ENCODE results near the gene ENTPD6.

DNA sequence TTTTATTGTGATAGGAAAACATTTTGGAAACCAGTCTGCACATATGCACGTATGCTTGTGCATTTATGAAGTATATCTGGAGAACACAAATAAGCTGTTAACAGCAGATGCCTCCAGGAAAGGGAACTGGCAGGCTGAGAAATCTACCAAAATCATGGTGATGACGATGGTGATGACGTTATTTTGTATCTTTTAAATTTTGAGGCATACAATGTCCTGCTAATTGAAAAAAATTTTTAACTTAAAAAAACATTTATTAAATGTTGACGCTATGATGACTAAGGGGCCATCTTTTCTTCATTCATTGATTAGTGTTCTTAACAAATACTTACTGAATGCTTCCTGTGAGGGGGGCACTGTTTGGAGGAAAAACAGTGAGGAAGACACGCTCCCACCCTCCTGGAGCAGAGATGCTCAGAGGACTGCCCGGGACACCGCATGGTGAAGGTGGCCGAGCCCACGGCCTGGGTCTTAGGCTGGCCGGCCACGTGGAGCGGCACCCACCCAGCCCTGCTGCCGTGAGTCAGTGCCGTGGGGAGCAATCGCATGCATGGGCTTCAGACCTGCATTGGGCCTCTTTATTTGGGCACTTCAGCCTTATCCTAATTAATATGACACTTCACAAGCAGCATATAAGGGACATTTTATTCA lies 15.9 kb upstream of the ENTPD6 start:
- TF ChIP-seq, protein P1, sequence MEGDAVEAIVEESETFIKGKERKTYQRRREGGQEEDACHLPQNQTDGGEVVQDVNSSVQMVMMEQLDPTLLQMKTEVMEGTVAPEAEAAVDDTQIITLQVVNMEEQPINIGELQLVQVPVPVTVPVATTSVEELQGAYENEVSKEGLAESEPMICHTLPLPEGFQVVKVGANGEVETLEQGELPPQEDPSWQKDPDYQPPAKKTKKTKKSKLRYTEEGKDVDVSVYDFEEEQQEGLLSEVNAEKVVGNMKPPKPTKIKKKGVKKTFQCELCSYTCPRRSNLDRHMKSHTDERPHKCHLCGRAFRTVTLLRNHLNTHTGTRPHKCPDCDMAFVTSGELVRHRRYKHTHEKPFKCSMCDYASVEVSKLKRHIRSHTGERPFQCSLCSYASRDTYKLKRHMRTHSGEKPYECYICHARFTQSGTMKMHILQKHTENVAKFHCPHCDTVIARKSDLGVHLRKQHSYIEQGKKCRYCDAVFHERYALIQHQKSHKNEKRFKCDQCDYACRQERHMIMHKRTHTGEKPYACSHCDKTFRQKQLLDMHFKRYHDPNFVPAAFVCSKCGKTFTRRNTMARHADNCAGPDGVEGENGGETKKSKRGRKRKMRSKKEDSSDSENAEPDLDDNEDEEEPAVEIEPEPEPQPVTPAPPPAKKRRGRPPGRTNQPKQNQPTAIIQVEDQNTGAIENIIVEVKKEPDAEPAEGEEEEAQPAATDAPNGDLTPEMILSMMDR (IDR thresholded peaks at IDR 0.05): no peak
- TF ChIP-seq POLR2A (IDR thresholded peaks at IDR 0.05): no peak

Data from breast epithelium (tissue), 3 donors.